ENCODE measurements around the gene PDE7B. TPM values are rescaled to one million over a fixed set of nuclear protein-coding genes. Genes with fewer than 3 reads are reported as not detected.

PDE7B gene
- polyA plus RNA-seq, 3 donors, result 5.5 to 10.5 (median 8.5) TPM

- DNase-seq (ENCODE audit: extremely low read depth in 1 of 11, low read depth in 9 of 11, low spot score in 4 of 11), result no peak
These were observed 185.1 kb downstream of the PDE7B start for GRCh38 chr6:136036601-136037000.

- DNase-seq (ENCODE audit: extremely low read depth in 1 of 11, low read depth in 9 of 11, low spot score in 4 of 11), result no peak
These were observed 185.9 kb downstream of the PDE7B start for GRCh38 chr6:136037242-136037875.

DNA sequence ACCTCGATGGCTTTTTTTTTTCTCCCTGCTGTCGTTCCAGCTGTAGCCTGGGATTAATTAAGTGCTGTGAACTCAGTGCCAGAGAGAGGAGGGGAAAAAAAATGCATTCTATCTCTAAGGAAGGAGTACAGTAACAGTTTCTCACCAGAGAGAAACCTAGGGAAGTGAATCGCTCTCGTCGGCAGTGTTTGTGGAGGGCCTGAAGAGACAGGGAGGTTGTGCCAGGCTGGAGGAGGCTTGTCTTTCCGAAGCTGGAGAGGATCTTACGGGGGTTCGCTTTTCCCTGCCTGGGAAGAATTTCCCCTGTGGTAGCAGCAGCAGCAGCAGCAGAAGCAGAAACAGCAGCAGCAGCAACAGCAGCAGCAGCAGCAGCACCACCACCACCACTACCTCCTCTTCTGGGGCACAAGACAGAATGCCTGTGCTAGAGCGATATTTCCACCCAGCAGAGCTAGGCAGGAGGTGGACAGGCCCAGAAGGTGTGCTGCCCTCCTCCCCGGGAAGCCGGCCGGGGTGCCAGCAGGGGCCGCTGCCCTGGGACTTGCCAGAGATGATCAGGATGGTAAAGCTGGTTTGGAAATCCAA lies 186.5 kb downstream of the PDE7B start:
- peak in 3 of 11 donors; percentile 24 to 45 (median 34) for DNase-seq (ENCODE audit: extremely low read depth in 1 of 11, low read depth in 9 of 11, low spot score in 4 of 11)

- DNase-seq (ENCODE audit: extremely low read depth in 1 of 11, low read depth in 9 of 11, low spot score in 4 of 11), result no peak
These were observed 187.0 kb downstream of the PDE7B start for GRCh38 chr6:136038531-136038930.

DNA sequence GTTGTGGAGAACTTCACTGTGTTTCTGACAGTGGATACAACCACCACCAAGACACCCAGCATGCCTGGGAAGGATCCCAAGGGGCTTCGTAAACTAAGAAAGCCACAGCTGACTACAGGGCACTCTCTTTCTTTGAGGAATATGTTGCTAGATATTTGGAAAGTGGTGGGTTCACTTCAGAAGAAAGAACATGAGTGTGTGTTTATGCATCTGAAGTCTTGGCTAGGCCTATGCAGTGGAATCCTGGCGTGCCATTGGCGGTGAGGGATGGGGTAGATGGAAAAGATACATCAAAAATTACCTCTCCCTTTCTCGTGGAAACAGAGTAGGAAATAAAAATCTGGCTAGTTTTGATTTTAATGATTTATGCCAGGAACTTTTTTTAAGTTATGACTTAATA lies 187.7 kb downstream of the PDE7B start:
- DNase-seq (ENCODE audit: extremely low read depth in 1 of 11, low read depth in 9 of 11, low spot score in 4 of 11), result no peak

GRCh38 chr6:136050475-136050874 lies 199.0 kb downstream of the PDE7B start:
- no peak for DNase-seq (ENCODE audit: extremely low read depth in 1 of 11, low read depth in 9 of 11, low spot score in 4 of 11)

- peak in 2 of 11 donors; percentile 26 to 35 for DNase-seq (ENCODE audit: extremely low read depth in 1 of 11, low read depth in 9 of 11, low spot score in 4 of 11)
These were observed 199.8 kb downstream of the PDE7B start for GRCh38 chr6:136051140-136051775.

- DNase-seq (ENCODE audit: extremely low read depth in 1 of 11, low read depth in 9 of 11, low spot score in 4 of 11), result no peak
These were observed 200.5 kb downstream of the PDE7B start for GRCh38 chr6:136052031-136052430.

GRCh38 chr6:136058852-136059251 lies 207.4 kb downstream of the PDE7B start:
- no peak for DNase-seq (ENCODE audit: extremely low read depth in 1 of 11, low read depth in 9 of 11, low spot score in 4 of 11)

DNA sequence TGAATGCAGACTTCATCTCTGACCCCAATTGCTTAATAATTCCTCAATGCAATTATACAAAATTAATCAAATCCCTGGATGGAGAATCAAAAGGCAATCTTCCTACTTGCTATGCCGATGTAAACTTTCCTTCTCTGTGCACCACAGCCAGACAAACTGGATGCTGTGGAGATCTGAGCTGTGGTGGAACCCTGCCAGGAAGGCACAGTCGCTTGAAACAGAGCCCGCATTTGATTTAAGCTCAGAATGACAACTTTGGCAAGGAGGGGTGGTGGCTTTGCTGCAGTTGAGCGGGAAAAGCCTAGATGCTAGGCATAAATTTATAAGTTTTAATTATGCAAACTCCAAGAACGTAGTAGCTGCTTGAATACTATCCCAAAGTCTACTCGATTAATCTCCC lies 207.8 kb downstream of the PDE7B start:
- no peak for DNase-seq (ENCODE audit: extremely low read depth in 1 of 11, low read depth in 9 of 11, low spot score in 4 of 11)

GRCh38 chr6:136060052-136060451 lies 208.6 kb downstream of the PDE7B start:
- no peak for DNase-seq (ENCODE audit: extremely low read depth in 1 of 11, low read depth in 9 of 11, low spot score in 4 of 11)

- no peak for DNase-seq (ENCODE audit: extremely low read depth in 1 of 11, low read depth in 9 of 11, low spot score in 4 of 11)
These were observed 209.3 kb downstream of the PDE7B start for GRCh38 chr6:136060759-136061158.

GRCh38 chr6:136061701-136062100 lies 210.2 kb downstream of the PDE7B start:
- no peak for DNase-seq (ENCODE audit: extremely low read depth in 1 of 11, low read depth in 9 of 11, low spot score in 4 of 11)

- no peak for DNase-seq (ENCODE audit: extremely low read depth in 1 of 11, low read depth in 9 of 11, low spot score in 4 of 11)
These were observed 211.6 kb downstream of the PDE7B start for GRCh38 chr6:136063096-136063495.

GRCh38 chr6:136066005-136066404 lies 214.5 kb downstream of the PDE7B start:
- no peak for DNase-seq (ENCODE audit: extremely low read depth in 1 of 11, low read depth in 9 of 11, low spot score in 4 of 11)

- DNase-seq (ENCODE audit: extremely low read depth in 1 of 11, low read depth in 9 of 11, low spot score in 4 of 11), result no peak
These were observed 216.3 kb downstream of the PDE7B start for GRCh38 chr6:136067731-136068341.

DNA sequence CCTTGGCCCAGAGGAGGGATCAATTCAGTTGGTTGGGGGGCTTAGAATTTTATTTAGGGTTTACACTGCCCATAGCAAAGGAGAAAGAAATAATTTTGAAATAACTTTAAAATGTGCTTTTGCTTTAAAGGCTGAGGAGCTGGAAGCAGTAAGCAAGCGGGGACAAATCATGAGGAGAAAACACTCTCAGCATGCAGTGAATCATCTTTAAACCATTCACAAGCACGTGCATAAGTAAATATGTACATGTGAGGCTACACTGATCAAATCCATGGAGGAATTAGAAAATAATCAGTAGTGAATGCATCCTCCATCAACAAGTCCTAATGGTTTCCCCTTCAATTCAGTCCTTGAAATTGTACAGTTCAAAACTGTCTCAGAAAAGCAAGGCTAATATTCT lies 217.6 kb downstream of the PDE7B start:
- no peak for DNase-seq (ENCODE audit: extremely low read depth in 1 of 11, low read depth in 9 of 11, low spot score in 4 of 11)

GRCh38 chr6:136070815-136071214 lies 219.3 kb downstream of the PDE7B start:
- DNase-seq (ENCODE audit: extremely low read depth in 1 of 11, low read depth in 9 of 11, low spot score in 4 of 11), result no peak

DNA sequence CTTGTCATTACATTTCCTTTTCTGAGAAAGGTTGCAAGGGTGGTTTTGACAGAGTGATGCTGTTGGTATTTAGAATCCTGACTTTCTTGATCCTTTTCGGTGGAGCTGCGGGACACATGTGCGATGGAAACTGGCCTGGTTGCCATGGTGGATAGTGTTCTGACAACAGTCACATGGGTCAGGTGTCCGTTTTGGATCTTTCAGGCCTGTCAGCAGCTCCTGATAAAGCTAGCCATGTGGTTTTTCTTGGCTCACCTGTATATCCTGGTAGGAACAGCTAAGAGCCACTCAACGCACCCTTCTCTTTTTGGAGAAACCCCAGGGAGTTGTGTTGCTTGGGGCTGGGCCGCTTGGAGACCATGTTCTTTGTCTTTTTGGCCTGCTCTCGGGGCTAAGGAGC lies 221.2 kb downstream of the PDE7B start:
- DNase-seq (ENCODE audit: extremely low read depth in 1 of 11, low read depth in 9 of 11, low spot score in 4 of 11), result no peak

GRCh38 chr6:136073216-136073615 lies 221.7 kb downstream of the PDE7B start:
- DNase-seq (ENCODE audit: extremely low read depth in 1 of 11, low read depth in 9 of 11, low spot score in 4 of 11), result no peak
